Measurements from ENCODE around the gene GOLGA6L10.
"Not testable (repeated sequence)": the region's sequence is repeated elsewhere in the genome, so short reads cannot be mapped to it uniquely, and the experiment has no call there.

The GOLGA6L10 gene

DNA sequence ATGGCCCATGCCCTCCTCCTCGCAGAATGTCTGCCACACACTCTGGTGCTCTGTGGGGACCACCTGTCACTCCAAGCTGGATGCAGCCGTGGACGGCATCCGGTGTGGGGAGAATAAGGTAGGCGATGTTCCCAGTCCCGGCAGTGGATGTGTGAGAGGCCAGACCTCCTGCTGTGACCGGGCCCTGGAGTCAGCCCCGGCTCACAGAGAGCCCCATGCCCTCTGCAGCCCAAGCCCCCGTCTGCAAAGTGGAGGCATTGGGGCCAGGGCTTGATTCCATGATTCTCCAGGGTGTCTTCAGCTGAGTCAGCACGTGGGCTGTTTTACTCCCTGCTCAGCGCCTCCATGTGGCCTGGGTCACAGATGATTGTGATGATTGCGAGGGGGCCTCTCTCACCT, 32.2 kb downstream of the GOLGA6L10 start:
- DNase-seq = no peak

DNA sequence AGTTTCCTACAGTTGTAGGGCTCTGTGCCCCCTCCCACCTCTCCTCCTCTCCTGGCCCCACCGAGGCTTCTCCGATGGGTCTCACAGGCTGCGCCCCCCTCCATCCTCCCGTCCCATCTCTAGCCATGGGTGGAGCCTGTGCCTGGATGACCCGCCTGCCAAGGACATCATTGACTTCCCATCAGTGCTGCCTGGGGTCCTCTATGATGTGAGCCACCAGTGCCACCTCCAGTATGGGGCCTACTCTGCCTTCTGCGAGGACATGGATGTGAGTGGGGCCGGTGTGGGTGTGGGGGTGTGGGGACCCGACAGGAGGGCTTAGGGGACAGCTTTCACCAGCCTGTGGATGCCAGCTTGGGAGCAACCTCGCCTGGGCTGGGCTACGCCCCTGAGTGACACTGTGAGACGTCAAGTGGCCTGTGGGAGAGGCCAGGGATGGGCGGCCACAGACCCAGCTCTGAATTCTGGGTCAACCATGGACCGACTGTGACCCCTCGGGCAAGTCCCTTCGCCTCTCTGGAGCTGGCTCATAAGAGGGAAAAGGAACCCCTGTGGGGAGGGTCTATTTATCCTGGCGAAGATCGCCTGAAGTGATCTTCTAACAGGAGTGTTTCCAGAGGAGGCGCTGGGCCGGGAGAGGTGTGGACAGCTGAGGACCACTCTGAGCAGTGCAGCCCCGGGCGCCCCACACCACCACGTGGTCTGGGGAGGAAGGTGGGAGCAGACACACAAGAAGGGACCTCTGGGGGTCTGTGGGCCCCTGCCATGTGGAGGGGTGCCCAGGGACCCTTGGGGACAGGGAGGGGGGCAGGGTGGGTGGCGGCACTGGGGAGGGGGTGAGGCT, 32.8 kb downstream of the GOLGA6L10 start:
- not testable (repeated sequence) for DNase-seq

DNA sequence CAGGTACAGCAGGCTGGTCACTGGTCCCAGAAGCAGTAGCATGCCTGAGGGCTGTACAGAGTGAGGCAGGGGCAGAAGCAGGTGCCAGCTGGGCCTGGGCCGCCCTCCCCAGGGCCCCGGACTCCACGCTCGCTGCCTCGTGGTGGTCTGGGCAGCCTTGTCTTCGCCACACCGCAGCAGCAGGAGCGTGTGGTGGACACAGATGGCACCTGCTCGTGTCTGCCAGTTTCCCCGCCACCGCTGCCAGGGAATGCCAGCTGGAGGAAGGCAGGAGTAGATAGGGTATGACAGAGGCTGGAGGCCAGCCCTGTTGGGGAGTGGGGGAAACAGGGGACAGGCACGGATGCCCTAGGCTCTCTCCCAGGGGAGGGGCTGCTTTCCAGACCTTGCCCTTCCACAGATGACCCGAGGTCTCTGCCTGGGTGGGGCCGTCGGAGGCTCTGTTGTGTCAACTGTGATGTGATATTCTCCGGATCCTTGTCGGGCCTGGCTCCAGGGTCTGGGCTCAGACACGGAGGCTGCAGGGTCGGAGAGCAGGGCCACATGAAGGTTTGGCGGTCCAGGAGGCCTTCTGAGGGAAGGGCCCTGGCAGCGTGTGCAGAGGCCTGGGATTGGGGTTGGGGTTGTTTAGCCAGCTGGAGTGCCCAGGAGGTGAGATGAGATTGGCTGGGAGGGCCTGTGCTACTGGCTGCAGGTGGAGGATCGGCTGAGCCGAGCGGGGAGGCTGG, 33.6 kb downstream of the GOLGA6L10 start:
- DNase-seq = no peak

DNA sequence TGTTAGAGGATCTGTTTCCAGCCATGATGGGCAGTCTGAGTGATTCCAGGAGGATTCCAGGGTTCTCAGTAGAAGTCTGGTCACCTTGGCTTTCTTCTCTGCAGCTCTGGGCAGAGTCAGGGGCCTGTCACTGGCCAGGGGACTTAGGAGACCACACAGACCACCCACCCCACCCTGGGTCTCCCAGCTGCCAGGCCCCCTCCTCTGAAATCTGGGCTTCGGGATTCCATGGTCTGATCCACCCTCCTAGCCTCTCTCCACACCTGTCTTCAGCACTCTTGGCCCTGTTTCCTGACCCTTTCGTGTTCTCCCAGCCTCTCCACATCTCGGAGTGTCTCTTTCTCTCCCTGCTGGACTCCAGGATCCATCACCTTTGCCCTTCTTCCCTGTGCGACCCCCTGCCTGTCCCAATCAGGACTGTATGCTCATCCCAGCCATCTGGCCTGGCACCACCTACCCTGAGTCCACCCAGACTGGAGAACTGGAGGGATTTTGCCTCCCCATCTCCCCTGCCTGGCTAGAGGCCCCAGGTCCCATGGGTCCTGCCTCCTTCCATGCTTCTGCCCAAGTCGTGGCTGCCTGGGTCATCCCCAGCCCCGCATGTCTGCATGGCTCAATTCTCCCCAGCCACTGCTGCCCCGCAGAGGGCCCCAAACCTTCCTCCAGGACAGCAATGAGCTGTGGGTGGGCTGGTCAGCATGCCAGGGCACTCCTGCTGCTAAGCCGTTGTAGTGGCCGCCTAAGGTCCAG, 34.3 kb downstream of the GOLGA6L10 start:
- no peak for DNase-seq

DNA sequence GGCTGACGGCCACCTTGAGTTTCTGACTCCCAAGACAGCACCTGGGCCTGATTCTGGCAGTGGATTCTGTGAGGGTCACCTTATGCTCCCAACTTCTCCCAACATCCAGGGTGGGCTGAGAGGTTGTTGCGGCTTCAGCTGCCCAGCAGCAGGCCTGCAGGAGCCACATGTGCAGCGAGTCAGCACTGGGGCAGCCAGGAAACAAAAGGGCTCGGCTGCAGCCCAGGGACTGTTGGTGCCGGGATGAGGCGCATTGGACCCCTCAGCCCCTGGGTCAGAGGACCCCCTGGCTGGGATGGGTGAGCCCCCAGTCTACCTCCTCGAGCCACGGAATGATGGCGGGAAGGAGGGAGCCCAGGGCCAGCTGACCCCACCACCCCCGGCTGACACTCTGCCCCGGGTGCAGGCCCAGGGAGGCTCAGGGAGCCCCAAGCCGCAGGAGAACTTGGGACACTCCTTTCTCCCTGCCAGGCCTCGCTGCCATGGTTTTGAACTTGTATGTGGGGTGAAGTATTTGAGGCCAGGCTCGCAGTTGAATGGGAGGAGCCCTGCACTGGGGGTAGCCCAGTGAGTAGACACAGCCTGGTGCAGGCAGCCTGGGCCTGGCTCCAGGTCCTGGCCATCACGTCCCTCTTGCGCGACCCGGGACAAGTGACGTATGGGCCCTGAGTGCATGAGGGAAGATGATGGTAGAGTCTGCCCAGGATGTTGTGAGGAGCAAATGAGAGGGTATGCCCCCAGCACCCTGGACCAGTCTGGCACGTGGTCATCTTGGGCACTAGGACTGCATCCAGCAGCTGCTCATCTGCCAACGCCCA, 35.1 kb downstream of the GOLGA6L10 start:
- not testable (repeated sequence) for DNase-seq

DNA sequence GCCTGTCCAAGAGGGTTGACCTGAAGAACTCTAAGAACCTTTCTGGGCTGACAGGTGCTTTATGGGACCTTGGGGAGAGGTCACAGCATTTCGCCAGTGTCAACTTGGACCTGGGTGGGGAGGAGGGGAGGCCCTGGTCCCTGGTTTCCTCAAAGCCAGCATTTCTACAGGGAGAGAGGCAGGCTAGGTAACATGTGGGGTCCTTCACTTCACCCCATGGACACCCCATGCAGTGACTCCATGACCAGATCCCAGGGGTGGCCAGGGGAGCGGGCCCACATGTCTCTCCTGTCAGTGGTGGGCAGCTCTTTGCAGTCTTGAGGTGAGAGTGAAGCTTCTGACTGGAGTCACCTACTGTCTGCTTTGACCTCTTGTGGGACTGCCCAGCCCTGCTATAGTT, 35.8 kb downstream of the GOLGA6L10 start:
- no peak for DNase-seq

DNA sequence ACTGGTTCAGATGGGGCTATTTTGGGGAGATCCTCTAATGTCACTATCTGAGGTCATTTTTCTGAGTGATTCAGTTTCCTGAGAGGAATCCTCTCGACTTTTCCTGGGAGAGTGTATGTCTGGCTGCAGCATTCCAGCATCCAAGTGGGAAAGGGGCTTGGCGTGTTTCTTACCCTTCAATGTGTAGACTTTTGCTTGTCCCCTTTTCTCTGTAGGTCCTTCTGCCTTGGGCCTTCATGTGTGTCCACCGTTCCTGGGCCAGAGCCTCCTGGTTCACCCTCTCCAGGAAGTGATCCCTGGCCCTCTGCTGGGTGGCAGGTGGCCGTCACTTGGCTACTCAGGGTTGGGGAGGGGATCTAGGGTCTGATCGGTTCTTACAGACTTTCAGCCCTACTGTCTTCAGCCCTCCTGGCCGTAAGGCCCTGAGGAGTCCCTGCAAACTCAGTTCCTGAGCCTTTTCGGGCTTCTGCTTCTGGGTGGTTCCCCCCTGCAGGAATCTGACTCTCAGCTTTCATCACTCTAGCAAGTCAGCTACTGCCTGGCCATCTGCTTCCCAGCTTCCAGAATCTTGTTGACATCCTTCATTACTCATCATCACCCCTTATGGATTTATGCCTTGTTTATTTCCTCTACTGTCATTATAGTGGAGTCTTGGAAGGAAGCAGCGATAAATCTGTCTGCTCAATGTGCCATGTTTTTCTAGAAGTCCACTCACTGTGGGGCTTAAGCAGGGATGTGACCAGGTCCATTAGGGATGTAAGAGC, 36.5 kb downstream of the GOLGA6L10 start:
- no peak for DNase-seq

DNA sequence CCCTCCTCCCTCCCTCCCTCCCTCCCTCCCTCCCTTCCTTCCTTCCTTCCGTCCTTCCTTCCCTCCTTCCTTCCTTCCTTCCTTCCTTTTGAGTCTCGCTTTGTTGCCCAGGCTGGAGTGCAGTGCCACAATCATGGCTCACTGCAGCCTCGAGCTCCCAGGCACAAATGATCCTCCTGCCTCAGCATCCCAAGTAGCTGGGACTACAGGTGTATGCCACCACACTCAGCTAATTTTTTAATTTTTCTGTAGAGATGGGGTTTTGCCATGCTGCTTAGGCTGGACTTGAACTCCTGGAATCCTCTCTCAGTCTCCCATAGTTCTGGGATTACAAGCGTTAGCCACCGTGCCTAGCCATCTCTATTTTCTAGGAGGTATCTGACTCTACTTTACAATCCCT, 38.0 kb downstream of the GOLGA6L10 start:
- not testable (repeated sequence) for DNase-seq

DNA sequence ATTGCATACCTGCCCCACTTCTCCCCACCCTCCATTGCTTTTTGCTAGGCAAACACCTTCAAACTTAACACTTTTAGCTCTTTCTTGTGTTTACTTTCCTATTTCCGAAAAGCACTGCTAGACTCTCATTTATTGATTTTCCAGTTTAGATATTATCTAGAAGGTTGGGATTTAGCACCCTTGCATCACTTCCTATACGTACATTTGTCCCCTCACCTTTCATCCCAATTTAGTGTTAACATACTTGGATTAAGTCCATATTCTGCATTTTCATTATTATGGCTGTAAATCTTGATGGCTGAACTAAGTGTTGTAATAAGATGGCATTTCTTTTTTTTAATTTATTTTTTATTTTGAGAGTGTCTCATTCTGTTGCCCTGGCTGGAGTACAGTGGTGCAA, 39.5 kb downstream of the GOLGA6L10 start:
- no peak for DNase-seq

DNA sequence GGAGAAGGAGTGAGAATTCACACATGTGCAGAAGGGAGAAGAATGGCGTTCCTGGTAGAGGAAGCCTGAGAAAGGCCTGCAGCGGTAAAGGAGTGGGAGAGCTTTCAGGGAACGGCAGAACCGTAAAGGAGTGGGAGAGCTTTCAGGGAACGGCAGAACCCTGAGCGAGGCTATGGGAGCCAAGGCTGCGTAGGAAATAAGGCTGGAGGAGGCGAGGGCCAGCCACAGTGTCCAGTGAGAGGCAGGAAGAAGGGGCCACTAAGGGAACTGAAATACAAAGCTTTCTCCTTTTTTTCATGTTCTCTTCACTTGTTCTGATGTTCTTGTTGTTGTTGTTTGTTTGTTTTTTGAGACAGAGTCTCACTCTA, 41.6 kb downstream of the GOLGA6L10 start:
- no peak for DNase-seq

DNA sequence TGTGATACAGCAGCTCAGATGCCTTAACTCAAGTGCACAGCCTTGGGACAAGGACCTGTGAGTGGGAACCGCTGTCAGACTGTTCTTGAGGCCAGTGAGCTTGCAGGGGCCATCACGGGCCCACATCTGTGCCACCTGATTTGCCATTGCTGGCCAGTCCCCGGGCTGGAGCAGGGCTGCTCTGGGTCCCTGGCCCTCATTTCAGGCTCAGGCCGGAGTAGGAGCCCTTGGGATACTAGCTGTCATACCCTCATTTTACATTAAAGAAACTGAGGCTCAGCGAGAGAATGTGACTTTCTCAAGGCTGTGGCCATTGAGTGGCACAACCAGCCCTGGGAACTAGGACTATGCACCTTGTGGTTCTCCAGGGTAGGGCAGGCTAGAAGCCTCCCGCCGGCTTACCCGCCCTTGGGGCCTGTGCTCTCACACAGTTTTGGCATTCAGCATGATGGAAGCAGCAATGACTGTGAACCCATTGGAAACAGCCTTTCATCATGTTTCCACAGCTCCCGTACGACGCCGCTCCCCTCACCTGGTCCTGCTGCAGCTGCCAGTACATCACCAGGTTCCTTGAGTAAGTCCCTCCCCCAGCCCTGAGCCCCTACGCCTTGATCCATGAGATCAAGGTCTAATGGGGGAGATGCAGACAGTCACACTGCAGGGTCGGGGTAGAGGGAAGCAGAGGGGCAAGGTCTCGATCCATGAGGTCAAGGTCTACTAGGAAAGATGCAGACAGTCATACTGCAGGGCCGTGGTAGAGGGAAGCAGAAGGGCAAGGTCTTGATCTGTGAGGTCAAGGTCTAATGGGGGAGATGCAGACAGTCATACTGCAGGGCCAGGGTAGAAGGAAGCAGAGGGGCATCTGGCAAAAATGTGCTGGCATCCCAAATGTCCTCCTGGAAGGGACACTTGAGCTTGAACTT, 42.2 kb downstream of the GOLGA6L10 start:
- no peak for DNase-seq

DNA sequence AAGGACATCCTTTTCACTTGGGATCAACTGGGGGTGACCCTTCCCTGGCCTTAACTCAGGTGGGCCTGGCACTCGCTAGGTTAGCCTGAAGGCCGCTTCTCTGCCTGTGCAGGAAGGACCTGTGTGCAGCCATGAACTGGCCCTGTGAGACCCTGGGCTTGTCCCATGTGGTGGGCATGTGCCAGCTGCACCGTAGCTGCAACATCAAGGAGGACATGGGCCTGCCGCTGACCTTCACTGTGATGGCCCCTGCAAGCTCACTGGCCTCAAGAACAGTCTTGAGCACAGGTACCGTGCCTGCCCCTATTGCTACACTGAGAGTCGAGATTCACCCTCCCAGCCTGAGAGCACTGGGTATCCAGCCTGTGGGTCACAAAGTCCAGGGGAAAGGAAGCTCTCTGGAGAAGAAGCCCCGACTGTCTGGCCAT, 43.6 kb downstream of the GOLGA6L10 start:
- no peak for DNase-seq

DNA sequence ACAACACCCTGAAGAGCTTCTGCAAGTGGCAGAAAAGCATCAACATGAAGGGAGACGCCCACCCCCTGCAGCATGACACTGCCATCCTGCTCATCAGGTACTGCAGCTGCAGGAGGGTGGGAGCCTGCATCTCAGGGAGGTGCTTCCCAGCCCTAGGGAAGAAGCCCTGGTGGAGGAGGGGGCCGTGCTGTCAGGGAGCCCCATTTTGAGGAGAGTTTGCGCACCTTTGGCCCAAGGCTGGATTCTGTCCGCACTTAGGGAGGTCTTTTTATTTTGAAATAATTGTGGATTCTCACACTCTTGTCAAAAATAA, 44.5 kb downstream of the GOLGA6L10 start:
- no peak for DNase-seq

DNA sequence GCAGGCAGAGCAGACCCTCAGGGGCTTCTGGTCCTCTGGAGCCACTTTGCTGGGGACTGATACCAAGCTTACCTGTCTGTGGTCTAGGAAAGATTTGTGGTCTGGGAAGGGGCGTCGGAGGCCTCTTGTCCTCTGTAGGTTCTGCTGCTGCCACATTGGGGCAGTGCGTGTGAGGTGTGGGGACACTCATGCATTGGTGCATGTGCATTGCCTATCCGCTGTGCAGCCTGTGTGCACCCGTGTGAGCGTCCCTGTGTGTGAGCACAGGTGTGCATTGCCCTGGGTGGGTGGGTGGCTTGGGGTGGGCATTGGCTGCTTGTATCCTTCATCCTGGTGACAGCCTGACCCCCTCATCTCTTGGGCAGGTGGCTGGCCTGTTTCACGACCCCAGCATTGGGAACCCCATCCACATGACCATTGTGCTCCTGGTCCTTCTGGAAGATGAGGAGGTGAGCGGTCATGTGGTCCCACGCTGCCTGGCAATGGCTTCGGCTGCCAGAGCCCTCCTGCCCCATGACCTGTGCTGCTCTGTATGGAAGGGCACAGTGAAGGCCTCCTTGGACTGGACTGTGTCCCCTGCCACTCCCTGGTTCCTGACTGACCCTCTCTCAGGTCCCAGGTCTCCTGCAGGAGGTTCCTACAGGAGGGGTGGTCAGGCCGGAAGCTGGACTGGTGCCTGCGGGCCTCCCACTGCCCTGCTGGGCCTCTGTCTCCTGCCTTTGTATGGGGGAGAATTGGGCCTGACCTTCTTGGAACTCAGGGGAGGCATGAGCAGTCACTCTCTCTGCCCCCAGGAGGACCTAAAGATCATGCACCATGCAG, 45.1 kb downstream of the GOLGA6L10 start:
- DNase-seq = no peak

DNA sequence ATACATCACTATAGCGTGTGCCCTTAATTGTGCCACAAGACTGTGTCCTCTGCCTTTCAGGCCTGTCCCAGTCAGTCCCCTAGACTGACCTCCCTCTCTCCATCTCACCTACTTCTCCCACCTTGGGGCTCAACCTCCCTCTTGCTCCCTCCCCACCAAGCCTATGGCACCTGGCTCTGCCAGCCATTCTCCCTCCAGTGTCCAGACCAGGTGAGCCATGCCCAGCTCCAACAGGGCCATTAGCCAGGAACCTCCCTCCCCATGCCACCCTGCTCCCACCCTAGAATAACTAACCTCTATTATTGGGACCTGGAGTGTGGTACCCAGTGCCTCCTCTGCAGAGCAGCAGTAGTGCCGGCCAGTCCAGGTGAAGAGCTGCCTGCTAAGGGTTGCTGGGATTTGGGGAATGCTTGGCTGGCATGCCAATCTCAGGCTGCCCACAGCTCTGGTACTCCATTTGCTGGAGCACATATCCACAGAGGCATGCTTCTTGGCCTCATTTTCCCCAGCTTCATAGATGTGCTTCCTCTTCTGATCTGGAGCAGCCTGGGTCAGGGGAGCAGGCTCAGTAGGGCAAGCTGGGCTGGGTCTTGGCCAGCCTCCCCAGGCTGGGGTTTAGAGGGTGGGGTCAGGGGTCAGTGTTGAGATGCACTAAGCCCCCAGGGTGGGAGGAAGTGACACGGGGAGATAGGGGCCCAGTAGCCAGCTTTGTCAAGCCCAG, 47.8 kb downstream of the GOLGA6L10 start:
- no peak for DNase-seq

DNA sequence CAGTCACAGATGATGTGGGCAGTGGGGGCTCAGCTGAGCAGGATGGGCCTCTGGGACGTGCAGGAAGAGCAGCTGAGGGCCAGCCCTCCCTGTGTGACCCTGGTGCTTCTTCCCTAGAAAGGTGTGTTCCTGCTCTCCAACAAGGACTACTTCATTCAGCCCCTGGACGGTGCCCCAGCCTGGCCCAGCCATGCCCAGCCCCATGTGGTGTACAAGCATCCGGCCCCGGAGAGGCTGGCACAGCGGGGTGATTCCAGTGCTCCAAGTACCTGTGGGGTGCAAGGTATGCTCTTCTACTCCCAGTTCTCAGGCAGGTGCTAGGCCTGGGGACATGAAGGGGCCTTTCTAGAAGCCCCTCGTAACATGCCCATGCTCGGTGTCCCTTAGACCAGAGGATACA, 48.4 kb downstream of the GOLGA6L10 start:
- no peak for DNase-seq

DNA sequence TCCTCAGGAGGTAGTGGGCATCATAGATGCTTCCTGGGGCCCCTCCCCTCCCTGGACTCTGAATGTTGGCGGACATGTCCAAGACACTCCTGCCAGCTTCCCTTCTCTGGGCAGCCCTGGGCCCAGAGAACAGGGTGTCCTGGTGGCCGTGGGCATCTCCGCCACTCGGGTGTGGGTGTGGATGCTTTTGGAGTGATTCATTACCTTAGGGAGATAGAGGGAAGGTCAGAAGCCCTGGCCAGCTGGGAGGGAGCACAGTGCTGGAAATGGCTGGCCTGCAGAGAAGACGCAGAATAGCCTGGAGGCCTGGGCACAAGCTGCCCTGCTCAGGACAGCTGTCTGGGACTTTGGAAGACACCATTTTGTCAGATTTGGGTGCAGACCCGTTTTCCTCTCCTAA, 48.9 kb downstream of the GOLGA6L10 start:
- DNase-seq = not testable (repeated sequence)

DNA sequence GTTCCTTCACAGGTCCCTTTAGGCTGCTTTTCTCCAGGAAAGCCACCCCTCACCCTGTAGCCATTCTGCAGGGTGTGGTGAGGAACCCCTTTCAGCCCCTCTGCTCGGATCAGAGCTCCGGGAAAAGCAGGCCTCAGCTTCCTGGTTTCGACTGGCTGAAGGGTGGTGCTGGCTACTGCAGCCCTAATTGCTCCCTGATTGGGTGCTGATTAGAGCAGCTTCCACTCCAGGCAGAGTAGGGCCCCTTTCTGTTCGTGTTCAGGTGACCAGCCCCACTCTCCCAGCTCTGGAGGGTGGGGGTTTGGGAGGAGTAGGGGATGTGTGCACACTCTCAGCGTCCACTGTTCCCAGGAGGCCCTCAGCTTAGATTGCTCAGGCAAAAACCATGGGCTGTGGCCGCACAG, 49.8 kb downstream of the GOLGA6L10 start:
- not testable (repeated sequence) for DNase-seq

DNA sequence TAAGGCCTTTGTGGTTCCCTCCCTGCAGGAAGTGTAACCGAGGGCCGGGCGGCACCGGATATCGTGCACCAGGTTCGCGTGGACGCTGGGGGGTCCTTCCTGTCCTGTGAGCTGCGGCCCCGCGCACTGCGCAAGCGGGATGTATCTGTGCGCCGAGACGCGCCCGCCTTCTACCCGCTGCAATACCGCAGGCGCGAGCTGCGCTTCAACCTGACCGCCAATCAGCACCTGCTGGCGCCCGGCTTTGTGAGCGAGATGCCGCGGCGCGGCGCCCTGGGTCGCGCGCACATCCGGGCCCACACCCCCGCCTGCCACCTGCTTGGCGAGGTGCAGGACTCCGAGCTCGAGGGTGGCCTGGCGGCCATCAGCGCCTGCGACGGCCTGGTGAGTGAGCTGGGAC, 50.8 kb downstream of the GOLGA6L10 start:
- DNase-seq = no peak

Measured in SHP77 treated with DMSO at 0.1 percent for 48 hours (cell line).